HG03045 (cell line): ENCODE data around the gene HOXA5.

Source experiments
- ATAC-seq: cut with Tn5 transposase; IDR thresholded peaks from one replicate; pipeline ENCODE4 v1.9.1; 2021; ENCODE audit warnings: mild to moderate bottlenecking, moderate library complexity; ENCODE audit not compliant: unreplicated experiment

The HOXA5 gene

DNA sequence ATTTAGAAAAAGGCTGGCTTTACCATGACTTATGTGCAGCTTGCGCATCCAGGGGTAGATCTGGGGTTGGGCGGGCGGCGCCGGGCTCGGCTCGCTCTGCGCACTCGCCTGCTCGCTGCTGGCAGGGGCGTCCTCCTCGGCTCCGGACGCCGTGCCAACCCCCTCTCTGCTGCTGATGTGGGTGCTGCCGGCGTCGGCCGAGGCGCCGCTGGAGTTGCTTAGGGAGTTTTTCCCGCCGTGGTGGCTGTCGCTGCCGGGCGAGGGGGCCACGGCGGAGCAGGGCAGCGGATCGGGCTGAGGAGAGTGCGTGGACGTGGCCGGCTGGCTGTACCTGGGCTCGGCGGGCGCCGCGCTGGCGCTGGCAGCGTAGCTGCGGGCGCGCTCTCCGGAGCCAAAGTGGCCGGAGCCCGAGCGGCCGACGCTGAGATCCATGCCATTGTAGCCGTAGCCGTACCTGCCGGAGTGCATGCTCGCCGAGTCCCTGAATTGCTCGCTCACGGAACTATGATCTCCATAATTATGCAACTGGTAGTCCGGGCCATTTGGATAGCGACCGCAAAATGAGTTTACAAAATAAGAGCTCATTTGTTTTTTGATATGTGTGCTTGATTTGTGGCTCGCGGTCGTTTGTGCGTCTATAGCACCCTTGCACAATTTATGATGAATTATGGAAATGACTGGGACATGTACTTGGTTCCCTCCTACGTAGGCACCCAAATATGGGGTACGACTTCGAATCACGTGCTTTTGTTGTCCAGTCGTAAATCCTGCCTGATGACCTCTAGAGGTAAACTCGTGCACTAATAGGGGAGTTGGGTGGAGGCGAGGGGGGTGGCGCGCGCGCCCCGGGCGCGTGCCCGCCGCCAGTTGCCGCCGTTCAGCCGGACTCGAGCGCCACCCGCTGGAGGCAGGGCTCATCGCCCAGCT lies at the start of gene HOXA5:
HOXA5 (minus strand) TSS at position 659 of the 927 bp plus-strand sequence; CDS start at position 585, 74 bp downstream.
- ATAC-seq = no peak

DNA sequence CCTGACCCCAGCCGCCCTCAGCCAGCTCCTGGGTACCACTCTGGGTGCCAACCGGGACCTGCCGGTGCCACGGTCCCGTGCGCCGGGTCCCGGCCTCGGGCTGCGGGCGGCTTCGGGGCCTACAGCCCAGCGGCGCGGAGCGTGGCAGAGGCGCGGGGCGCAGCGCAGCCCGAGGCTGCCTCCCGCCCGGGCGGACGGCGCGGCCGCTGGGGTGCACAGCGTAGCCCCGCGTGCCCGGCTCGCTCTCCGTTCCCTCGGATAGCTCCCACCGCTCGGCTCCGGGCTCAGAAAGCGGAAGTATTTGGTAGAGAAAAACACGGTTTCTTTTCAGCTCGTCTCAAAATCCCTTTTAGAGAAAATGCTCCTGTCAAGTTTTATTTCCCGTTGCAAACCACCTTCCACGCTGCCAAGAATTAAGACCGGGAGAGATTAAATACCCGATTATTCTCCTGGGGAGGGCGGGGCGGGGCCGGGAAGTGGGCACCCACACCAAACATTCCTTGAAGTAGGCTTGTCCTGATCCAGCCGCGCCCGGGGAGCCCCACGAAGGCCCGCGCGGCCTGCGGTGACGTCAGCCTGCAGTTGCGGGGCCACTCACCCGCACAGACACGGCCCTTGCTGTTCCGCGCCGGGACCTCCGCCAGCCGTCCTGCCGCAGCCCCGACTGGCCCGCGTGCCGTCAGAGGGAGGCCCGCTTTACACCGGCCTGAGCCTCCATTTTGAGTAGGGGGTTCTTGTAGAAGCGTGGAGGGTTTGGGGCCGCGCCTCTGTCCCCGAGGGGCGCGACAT lies 49.3 kb upstream of the HOXA5 start:
- ATAC-seq = no peak

DNA sequence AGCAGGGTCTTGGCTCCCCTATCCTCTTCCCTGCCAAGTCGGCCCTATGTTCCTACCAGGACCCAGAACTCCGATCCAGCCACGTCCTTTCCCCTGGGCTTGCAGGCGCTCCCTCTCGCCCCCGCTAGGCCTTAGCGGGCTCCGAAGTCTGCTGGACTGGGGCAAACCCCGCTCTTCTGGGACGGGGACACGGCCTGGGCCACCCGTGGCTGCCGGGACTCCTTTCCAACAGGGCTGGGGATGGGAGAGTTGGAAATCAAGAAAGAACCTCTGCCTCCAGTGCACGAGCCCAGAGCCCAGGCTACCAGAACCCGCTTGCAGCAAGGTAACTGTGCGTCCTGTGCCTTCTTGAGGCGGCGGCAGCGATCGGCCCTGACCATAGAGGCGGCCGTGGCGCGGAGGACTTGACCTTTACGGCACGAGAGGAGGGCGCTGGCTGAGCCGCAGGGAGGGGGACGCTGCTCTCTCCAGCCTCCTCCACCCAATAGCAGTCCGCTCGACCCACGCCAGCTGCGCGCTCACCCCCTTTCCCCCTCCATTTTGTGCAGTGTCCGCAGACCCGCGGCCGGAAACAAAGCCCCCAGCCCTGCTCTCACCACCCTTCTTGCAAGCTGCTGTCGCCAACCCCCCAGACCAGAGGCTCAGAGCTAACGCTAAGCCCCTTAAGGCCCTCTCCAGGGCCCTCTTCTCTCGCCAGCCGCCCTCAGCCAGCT lies 48.5 kb upstream of the HOXA5 start:
- ATAC-seq = no peak

DNA sequence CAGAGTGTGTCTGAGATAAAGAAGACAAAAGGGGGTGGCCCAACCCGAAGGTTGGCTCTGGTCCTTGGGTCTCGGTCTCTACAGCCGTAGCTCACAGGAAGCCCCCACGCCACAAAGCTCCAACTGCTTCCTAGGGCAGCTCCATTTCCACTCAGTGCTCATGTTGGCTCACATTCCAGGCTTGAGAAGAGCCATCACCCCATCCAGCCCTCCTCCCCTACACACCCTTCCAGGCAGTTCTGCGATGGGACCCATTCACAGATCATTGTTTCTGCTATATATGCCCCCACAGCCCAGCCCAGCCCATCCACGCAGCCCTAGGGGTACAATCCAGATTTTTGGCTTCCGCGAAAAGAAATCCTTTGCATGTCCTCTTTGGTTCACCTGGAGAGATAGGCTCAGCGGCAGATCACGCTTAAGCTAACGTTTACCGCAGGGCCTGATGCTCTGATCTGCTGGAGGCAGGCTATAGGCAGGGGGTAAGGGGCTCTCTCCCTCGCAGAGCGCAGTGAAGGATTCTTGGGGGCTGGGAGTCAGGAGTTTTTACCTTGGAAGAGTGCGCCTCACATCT lies 47.8 kb upstream of the HOXA5 start:
- ATAC-seq = no peak

DNA sequence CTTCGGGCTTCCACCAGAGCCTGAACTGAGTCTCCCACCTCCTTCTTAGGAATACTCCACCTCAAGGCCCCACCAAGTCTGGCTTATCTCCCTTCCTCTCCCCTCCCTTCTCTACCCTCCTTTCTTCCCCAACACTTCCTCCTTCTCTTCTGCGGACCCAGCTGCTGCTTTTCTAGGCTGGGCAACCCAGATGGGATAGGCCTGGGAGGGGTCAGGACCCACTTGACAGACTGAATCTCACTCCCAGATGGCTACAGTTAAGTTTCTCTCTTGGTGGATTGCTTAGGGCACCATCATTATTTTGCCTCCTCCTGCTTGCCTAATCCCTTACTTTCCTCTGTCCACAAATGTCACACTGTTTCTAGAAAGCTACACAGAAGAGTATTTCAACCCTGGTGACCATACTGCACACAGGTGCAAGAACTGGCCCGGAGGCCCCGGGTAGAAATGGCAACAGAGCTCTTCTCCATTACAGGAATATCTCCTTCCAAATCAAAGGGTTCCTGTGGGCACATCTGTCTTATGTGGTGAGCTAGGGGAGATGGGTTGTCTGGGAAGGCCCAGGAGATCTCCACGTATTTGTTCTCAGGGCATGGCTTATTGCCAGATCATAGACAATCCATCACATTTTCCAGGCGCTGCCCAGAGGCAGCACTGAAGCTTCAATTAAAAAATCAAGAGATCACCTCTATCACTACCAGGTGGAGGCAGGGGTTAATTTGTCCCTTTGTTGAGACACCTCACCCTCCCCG lies 46.7 kb upstream of the HOXA5 start:
- no peak for ATAC-seq

DNA sequence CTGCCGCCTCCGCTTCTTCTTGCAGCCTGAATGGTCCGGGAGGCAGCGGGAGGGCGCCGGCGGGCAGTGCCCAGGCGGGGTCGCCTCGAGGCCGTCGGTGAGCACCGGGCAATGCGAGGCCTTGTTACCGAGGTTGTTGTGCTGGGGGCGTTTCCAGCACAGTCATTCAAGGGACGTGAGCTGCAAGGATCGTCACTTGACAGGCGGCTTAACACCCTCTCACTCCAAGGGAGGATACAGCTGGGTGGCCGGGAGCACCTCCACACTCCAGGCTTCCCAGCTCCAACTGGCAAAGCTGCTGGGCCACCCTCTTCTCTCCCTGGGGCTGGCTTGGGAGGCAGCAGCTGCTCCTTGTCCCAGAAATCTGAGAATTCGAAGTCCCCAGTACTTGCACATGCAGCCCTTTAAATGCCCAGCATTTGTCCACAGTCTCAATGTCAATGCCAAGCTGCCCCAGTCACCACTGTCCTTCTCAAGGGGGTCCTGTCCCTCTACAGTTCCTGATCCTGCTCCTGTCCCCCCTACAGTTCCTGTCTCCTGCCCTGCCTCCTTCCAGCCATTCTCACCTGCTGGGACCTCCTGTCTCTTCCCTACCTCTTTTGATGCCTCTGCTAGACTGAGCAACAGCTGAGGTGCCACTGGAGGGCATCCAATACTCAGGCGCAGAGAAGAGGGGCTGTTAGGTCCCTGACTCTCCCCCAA lies 46.0 kb upstream of the HOXA5 start:
- no peak for ATAC-seq

DNA sequence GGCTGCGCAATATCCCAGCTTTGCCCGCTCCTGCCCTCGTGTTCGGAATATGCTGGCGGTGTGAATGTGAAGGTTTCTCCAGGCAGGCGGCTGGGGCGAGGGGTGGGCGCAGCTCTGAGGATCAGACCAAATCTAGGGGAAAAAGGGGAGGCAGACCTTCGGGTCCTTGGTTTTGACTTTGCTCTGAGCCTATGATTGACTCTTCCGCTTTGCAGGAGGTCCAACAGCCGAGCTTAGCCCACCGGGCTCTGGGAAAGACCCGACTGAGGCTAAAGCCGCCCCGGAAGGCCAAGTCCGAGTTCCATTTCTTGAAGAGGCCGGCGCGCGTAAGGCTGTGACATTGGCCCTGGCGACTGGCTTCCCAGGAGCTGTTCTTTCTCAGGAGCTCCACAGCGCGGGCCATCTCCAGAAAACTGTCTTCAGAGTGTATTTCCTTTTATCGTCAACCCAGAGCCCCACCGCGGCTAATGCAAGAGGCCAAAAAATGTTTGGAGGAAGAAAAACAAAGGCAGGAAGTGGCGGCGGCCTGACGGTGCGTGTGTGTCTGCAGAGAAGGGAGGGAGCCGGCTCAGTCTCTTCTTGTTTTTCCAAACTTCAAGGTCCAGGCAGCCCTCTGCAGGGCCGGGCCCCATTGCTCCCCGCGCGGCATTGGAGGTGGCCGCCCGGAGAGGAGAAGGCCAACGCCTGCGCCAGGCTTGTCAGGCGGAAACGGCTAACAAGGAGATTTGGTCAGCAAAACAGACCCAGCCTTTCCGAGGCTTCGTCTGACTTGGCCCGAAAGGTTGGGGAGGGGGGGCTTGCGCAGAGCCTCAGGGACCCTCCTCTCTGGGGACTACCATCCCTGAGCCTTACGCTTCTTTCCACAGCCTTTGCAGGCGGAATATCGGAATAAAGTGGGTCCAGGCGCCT lies 45.2 kb upstream of the HOXA5 start:
- ATAC-seq = no peak

DNA sequence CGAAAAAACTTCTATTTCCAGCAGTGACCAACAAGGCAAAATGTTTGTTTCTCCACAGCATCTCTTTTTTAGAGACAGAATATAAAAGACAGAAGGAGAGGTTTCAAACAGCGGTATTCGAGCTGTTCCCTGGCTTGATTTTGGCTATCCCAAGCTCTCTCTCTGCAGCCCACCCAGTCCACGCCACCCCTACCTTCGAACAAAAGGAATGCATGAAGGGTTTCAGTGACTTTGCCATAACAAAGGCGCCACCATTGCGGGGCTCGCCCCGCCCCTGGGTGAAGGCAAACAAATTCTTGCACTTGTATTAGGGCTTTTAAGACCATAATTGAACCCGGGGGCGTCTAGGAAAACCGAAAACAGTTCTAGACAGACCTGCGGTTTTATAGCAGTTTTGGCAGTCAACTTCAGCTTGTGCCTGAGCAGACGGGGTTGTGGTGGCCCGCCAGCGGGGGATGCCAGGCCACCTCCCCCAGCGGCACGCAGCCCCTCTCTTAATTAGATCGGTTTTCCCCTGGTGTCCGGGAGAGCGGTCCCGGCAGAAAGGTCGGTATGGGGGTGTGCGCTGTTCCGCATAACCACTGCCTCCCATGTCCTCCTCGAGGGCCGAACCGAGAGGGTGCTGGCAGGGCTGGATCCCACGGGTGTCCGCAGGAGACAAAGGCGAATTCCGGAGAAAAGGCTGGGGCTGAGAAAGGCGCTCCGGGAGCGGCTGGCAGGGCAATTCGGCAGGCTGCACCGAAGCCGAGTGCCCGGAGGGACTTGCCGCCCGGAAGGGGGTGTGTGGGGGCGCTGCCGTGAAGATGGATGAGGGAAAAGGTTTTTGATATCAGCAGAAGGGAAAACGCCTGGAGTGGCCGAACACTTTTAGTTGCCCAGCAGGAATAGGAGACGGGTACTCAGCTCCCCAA lies 44.2 kb upstream of the HOXA5 start:
- no peak for ATAC-seq

DNA sequence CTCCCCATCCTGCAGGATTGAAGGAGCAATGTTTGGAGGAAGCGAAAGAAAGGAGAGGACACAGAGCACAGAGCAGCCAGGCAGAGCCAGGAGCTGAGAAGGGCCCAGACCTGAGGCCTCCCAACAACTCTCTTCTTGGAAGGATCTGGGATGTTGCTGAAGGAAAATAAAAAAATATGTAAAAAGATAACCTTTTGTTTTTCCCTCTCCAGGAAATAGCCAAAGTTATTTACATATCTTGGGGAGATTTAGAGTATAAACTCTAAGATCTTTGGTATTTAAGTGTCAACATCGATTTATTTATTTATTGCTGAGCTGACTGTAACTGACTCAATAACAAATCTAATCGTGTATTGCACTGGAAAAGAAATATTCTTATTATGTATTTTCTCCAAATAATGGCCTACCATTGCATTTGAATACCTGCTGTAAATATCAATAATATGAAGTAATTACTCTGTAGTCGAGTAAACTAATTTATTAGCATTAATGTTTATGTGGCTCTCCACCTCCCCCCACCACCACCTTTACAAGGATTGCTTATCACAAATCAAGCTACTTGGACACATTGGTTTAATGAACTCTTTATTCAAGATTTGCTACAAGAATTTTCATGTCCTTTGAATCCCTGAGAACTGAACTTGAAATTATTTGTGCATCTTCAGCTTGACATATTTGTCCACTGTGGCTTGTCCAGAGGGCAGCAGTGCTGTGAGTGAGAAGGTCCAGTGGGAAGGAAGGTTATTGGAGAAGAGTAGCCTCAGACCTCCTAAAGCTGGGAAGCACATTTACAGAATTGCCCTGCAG lies 43.4 kb upstream of the HOXA5 start:
- ATAC-seq = no peak

DNA sequence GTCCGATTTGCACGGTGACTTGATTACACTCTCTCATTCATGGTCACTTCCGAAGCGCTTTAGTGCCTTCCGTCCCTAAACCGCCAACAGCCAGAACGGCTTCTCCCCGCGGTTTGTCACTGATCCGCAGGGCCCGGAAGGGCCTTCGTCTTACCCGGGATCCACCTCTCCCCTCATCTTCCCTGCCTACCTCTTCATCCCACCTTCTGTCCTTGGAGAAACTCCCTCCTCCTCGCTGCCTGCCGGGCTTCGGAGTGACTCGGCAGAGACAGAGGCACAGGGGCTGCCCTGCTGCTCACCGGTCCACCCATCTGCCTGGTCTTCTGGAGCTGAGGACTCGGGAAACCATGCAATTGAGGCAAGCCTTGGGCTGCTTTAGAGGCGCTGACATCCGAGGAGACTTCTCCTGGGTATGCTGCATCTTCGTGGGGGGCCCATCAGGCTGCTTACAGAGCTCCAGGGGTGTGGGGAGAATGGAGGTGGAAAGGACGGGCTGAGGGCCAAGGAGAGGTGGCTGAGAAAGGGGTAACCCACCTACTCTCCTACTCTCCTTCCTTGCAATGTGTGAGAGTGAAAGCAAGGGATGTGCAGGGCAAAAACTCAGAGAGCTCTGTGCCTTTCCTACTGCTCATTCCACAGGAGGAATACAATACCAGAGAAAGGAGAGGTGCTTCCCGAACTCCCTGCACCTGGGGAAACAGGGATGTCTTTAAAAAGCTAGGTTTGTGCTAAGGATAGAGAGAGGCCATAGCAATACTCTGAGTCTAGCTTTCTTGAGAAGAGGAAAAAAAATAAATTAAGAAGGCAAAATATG lies 42.6 kb upstream of the HOXA5 start:
- no peak for ATAC-seq

DNA sequence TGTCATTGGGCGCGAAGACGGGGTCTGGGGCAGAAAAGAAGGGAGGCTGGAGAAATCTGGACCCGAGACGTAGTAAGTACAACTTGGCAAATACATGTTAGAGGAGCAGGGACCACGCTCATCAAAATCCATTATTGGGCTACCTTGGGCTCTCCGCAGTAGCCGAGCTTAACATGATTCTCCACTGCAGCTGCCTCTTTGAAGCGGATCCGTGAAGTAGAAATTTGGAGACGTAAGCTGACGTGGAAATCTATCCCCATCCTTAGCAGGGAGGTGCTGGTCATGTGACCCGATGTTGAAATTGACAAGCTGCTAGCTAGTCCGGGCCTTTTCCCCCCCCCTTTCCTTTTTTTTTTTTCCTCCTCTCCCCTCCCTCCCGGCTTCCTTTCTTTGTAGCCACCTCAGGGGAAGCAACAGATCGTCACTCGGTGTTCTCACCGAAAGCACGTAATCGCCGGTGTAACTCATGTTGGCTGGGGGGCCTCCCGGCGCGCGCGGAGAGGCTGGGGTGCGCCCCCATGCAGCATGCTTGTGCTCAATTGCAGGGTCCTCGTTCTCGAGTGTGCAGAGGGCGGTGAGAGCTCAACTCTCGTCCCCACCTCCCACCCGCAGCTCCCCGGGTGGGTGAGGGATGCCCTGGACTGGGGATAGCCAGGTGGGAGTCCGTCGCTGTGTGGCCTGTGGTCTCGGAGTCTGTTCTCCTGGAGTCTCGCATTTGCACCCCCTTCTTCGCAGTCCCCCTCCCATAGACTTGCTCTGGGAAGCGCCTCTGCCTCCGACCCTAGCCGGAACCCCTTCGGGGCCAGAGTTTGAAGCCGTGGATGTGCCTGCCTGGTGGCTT lies 41.8 kb upstream of the HOXA5 start, which contains the start of gene HOXA11:
HOXA11 (minus strand) TSS at position 220 of the 841 bp plus-strand sequence; CDS start at position 132, 88 bp downstream.
- no peak for ATAC-seq

DNA sequence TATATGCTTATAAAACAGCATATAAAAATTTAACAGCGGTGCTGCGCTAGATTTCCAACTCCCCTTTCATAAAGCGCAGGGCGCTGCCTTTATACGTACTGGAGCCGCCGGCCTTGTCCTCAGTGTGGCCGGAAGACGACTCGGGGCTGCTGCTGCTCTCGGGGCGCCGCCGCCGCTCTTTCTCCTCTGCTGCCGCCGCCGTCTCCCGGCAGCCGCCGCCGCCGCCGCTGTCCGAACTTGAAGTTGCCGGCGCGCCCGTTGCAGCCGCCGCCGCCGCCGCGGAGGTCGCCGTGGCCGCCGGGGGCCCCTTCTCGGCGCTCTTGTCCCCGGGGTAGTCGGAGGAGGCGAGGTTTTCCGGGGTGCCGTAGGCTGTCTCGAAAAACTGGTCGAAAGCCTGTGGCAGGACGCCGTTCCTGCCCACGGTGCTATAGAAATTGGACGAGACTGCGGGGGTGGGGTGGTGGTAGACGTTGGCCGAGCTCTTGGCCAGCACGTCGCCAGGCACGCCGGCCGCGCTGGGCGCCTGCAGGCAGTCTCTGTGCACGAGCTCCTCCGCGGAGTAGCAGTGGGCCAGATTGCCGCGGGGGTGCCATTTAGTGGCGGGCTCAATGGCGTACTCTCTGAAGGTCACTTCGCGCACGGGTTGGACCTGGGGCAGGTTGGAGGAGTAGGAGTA lies 41.0 kb upstream of the HOXA5 start:
- no peak for ATAC-seq

DNA sequence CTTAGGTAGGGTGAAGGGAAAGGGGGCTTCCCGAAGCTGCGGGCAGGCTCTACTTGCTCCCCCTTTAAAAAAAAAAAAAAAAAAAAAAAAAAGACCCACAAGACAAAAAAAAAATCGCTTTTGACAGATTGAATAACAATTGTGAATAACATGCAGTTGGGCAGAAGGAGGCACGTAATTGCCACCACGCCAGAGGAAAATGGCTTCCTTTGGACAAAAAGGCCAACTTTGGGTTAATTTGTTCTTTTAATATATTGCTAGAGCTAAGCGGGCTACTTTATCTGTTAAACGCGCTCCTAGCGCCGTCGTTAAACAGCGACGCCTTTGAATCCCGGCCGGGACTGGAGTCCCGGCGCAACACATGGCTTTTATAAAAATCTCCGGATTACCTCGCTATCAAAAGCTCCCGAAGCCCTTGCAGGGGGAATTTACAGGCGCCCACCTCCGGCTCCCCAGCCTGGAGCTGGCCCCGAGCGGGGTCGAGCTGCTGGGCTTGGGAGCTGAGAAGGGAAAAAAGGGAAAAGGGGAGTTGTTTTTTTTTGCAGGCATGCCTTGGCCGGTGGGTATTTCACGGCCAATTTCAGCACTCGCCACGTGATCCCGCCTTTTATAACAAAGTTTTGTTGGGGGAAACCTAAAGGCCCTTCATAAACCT lies 40.3 kb upstream of the HOXA5 start:
- ATAC-seq = no peak
